Measurements from ENCODE around the gene ICAM3.

Gene ICAM3

DNA sequence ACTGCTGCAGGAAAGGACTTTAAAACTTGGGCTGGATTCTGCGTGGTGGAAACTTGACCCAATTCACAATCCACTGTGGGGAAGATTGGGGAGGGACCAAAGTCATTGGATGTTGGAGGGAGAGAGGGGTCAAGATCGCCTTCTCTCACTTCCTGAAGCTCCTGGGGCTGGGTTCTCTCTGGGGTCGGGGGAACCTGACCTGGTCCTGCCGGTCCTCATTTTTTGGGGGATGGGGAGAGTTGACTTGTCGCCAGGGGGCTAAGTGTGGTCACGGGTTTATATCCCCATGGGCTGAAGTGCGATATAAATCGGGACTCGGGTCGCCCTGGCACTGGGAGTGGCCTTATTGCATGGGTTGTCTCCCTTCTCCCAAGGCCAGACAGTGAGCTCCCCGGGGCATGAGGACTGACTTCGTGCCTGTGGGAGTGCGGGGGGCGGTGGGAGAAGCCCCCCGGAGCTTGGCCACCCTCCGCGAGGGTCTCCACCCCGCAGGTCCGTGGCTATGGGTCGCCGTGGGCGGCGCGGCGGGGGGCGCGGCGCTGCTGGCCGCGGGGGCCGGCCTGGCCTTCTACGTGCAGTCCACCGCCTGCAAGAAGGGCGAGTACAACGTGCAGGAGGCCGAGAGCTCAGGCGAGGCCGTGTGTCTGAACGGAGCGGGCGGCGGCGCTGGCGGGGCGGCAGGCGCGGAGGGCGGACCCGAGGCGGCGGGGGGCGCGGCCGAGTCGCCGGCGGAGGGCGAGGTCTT lies 43.4 kb downstream of the ICAM3 start:
- no peak overlapping the region for H4K5ac ChIP-seq (ENCODE audit: low read length)
- no peak overlapping the region for H3K4ac ChIP-seq (ENCODE audit: low read depth, low read length)
- H3K4me2 ChIP-seq (ENCODE audit: low read length): peak overlapping the region; percentile 68
- WGBS (ENCODE audit: extremely low coverage, insufficient coverage, low lambda C conversion rate): no CpG with 5 or more reads among the region's 58 CpGs
- H2BK5ac ChIP-seq (ENCODE audit: low read length): no peak overlapping the region
- H3K4me3 ChIP-seq (ENCODE audit: low read length): peak overlapping the region; percentile 3
- H3K23ac ChIP-seq (ENCODE audit: low read length): no peak overlapping the region
- no peak overlapping the region for H2BK120ac ChIP-seq (ENCODE audit: low read depth, low read length)
- no peaks in the 10 kb centered on the region for H3K36me3 ChIP-seq (ENCODE audit: control insufficient read depth, insufficient read depth, low read length)
- peak overlapping the region; percentile 73 for H3K56ac ChIP-seq (ENCODE audit: low read length)
- no peak overlapping the region for H3K18ac ChIP-seq (ENCODE audit: low read length)
- no peak overlapping the region for H3K27ac ChIP-seq (ENCODE audit: low read depth, low read length)
- no peaks in the 10 kb centered on the region for H3K79me2 ChIP-seq (ENCODE audit: control insufficient read depth, insufficient read depth, low read length)
- no peak overlapping the region for H4K8ac ChIP-seq (ENCODE audit: low read depth, low read length)
- DNase-seq: peak; percentile 37
- H3K79me1 ChIP-seq (ENCODE audit: low read length): no peaks in the 10 kb centered on the region
- no peak overlapping the region for H2AK5ac ChIP-seq (ENCODE audit: low read length)
- H2BK15ac ChIP-seq (replicated peaks; ENCODE audit: low read depth): no peak overlapping the region
- H3K4me1 ChIP-seq (ENCODE audit: control insufficient read depth, low read depth, low read length): no peaks in the 10 kb centered on the region
- H3K27me3 ChIP-seq (ENCODE audit: insufficient read depth, low read length, poor library complexity): peaks cover 33% of the 10 kb centered on the region
- peak overlapping the region; percentile 41 for H3K9ac ChIP-seq (ENCODE audit: low read length)

DNA sequence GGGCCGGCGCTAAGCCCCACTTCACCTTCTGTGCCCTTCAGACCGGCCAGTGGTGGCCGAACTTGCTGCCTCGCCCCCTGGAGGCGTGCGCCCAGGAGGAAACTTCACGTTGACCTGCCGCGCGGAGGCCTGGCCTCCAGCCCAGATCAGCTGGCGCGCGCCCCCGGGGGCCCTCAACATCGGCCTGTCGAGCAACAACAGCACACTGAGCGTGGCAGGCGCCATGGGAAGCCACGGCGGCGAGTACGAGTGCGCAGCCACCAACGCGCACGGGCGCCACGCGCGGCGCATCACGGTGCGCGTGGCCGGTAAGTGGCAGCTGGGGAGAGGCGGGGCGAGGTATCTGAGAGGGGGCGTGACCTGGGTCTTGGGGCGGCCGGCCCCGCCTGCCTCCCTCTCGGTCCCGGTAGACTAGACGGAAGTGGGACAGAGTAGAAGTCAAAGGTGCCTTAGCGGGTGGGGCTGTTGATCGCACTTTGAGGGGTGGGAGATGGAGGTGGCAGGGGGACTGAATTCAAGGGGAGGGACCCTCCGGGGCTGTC lies 44.0 kb downstream of the ICAM3 start:
- Histone ChIP-seq H2BK120ac (ENCODE audit: low read depth, low read length) (no peak overlapping the region), H3K36me3 (ENCODE audit: control insufficient read depth, insufficient read depth, low read length) (no peaks in the 10 kb centered on the region), H3K4me2 (ENCODE audit: low read length) (peak overlapping the region; percentile 68), H3K27ac (ENCODE audit: low read depth, low read length) (no peak overlapping the region), H2AK5ac (ENCODE audit: low read length) (no peak overlapping the region), H3K4ac (ENCODE audit: low read depth, low read length) (no peak overlapping the region), H3K18ac (ENCODE audit: low read length) (no peak overlapping the region), H3K9ac (ENCODE audit: low read length) (no peak overlapping the region), H4K8ac (ENCODE audit: low read depth, low read length) (no peak overlapping the region), H3K23ac (ENCODE audit: low read length) (no peak overlapping the region), H3K4me1 (ENCODE audit: control insufficient read depth, low read depth, low read length) (peaks cover 3% of the 10 kb centered on the region), H3K79me2 (ENCODE audit: control insufficient read depth, insufficient read depth, low read length) (no peaks in the 10 kb centered on the region), H3K4me3 (ENCODE audit: low read length) (no peak overlapping the region), H2BK15ac (replicated peaks; ENCODE audit: low read depth) (no peak overlapping the region), H3K56ac (ENCODE audit: low read length) (peak overlapping the region; percentile 34), H3K79me1 (ENCODE audit: low read length) (no peaks in the 10 kb centered on the region), H3K27me3 (ENCODE audit: insufficient read depth, low read length, poor library complexity) (peaks cover 39% of the 10 kb centered on the region), H4K5ac (ENCODE audit: low read length) (no peak overlapping the region), H2BK5ac (ENCODE audit: low read length) (no peak overlapping the region)
- no CpG with 5 or more reads among the region's 48 CpGs for WGBS (ENCODE audit: extremely low coverage, insufficient coverage, low lambda C conversion rate)
- peak; percentile 40 for DNase-seq

- WGBS (ENCODE audit: extremely low coverage, insufficient coverage, low lambda C conversion rate): no CpG with 5 or more reads among the region's 25 CpGs
- Histone ChIP-seq H2AK5ac (ENCODE audit: low read length) (no peak overlapping the region), H3K79me1 (ENCODE audit: low read length) (no peaks in the 10 kb centered on the region), H2BK120ac (ENCODE audit: low read depth, low read length) (no peak overlapping the region), H2BK5ac (ENCODE audit: low read length) (no peak overlapping the region), H3K4me1 (ENCODE audit: control insufficient read depth, low read depth, low read length) (peaks cover 5% of the 10 kb centered on the region), H3K18ac (ENCODE audit: low read length) (no peak overlapping the region), H3K36me3 (ENCODE audit: control insufficient read depth, insufficient read depth, low read length) (no peaks in the 10 kb centered on the region), H4K5ac (ENCODE audit: low read length) (no peak overlapping the region), H3K56ac (ENCODE audit: low read length) (no peak overlapping the region), H3K79me2 (ENCODE audit: control insufficient read depth, insufficient read depth, low read length) (no peaks in the 10 kb centered on the region), H3K4me3 (ENCODE audit: low read length) (no peak overlapping the region), H3K27me3 (ENCODE audit: insufficient read depth, low read length, poor library complexity) (peaks cover 45% of the 10 kb centered on the region), H3K27ac (ENCODE audit: low read depth, low read length) (no peak overlapping the region), H3K9ac (ENCODE audit: low read length) (no peak overlapping the region), H3K23ac (ENCODE audit: low read length) (no peak overlapping the region), H2BK15ac (replicated peaks; ENCODE audit: low read depth) (no peak overlapping the region), H3K4ac (ENCODE audit: low read depth, low read length) (no peak overlapping the region), H4K8ac (ENCODE audit: low read depth, low read length) (no peak overlapping the region), H3K4me2 (ENCODE audit: low read length) (no peak overlapping the region)
- DNase-seq: peak; percentile 40
Measured at GRCh38 chr19:10294368-10294697, 45.1 kb downstream of the ICAM3 start.

GRCh38 chr19:10293637-10294367 lies 45.6 kb downstream of the ICAM3 start:
- H3K36me3 ChIP-seq (ENCODE audit: control insufficient read depth, insufficient read depth, low read length): no peaks in the 10 kb centered on the region
- H3K56ac ChIP-seq (ENCODE audit: low read length): no peak overlapping the region
- no peak overlapping the region for H3K4me3 ChIP-seq (ENCODE audit: low read length)
- H3K27me3 ChIP-seq (ENCODE audit: insufficient read depth, low read length, poor library complexity): peaks cover 46% of the 10 kb centered on the region
- no peak overlapping the region for H3K9ac ChIP-seq (ENCODE audit: low read length)
- H3K4me2 ChIP-seq (ENCODE audit: low read length): no peak overlapping the region
- H3K79me1 ChIP-seq (ENCODE audit: low read length): no peaks in the 10 kb centered on the region
- no peak overlapping the region for H2BK15ac ChIP-seq (replicated peaks; ENCODE audit: low read depth)
- no peak overlapping the region for H4K5ac ChIP-seq (ENCODE audit: low read length)
- no peak overlapping the region for H3K18ac ChIP-seq (ENCODE audit: low read length)
- no CpG with 5 or more reads among the region's 49 CpGs for WGBS (ENCODE audit: extremely low coverage, insufficient coverage, low lambda C conversion rate)
- peaks cover 5% of the 10 kb centered on the region for H3K4me1 ChIP-seq (ENCODE audit: control insufficient read depth, low read depth, low read length)
- DNase-seq: no peak
- H2AK5ac ChIP-seq (ENCODE audit: low read length): no peak overlapping the region
- no peak overlapping the region for H4K8ac ChIP-seq (ENCODE audit: low read depth, low read length)
- no peak overlapping the region for H3K4ac ChIP-seq (ENCODE audit: low read depth, low read length)
- no peak overlapping the region for H2BK5ac ChIP-seq (ENCODE audit: low read length)
- H3K27ac ChIP-seq (ENCODE audit: low read depth, low read length): no peak overlapping the region
- H3K79me2 ChIP-seq (ENCODE audit: control insufficient read depth, insufficient read depth, low read length): no peaks in the 10 kb centered on the region
- H3K23ac ChIP-seq (ENCODE audit: low read length): no peak overlapping the region
- H2BK120ac ChIP-seq (ENCODE audit: low read depth, low read length): no peak overlapping the region

- Histone ChIP-seq H3K4me1 (ENCODE audit: control insufficient read depth, low read depth, low read length) (peaks cover 5% of the 10 kb centered on the region), H2BK15ac (replicated peaks; ENCODE audit: low read depth) (no peak overlapping the region), H3K56ac (ENCODE audit: low read length) (peak overlapping the region; percentile 34), H4K5ac (ENCODE audit: low read length) (no peak overlapping the region), H3K4me3 (ENCODE audit: low read length) (no peak overlapping the region), H3K23ac (ENCODE audit: low read length) (no peak overlapping the region), H4K8ac (ENCODE audit: low read depth, low read length) (no peak overlapping the region), H3K27me3 (ENCODE audit: insufficient read depth, low read length, poor library complexity) (peaks cover 46% of the 10 kb centered on the region), H3K4me2 (ENCODE audit: low read length) (peak overlapping the region; percentile 61), H2BK120ac (ENCODE audit: low read depth, low read length) (no peak overlapping the region), H3K79me1 (ENCODE audit: low read length) (no peaks in the 10 kb centered on the region), H3K27ac (ENCODE audit: low read depth, low read length) (no peak overlapping the region), H2BK5ac (ENCODE audit: low read length) (no peak overlapping the region), H3K79me2 (ENCODE audit: control insufficient read depth, insufficient read depth, low read length) (no peaks in the 10 kb centered on the region), H3K36me3 (ENCODE audit: control insufficient read depth, insufficient read depth, low read length) (no peaks in the 10 kb centered on the region), H2AK5ac (ENCODE audit: low read length) (no peak overlapping the region), H3K18ac (ENCODE audit: low read length) (no peak overlapping the region), H3K4ac (ENCODE audit: low read depth, low read length) (no peak overlapping the region), H3K9ac (ENCODE audit: low read length) (peak overlapping the region; percentile 5)
- DNase-seq: peak; percentile 44
- WGBS (ENCODE audit: extremely low coverage, insufficient coverage, low lambda C conversion rate): no CpG with 5 or more reads among the region's 56 CpGs
Measured at GRCh38 chr19:10292789-10293636, 46.4 kb downstream of the ICAM3 start.

All from mesendoderm (in vitro differentiated cells).